H1 (cell line): ENCODE data around the gene TAF4. TPM values are rescaled to one million over a fixed set of nuclear protein-coding genes. Genes with fewer than 3 reads are reported as not detected.

Experiments
- CTCF ChIA-PET: fragments of 300-600 bp; sonication (Branson Sonifier 250); formaldehyde crosslinking; loops from one replicate; lab custom pipeline; 2021; ENCODE audit not compliant: partially characterized antibody; lab: Charles Lee
- POLR2A ChIA-PET: fragments of 300-600 bp; sonication (Branson Sonifier 250); formaldehyde crosslinking; loops from one replicate; lab custom pipeline; 2021; ENCODE audit warnings: inconsistent platforms; ENCODE audit not compliant: partially characterized antibody; lab: Charles Lee
- DNase-seq, 2 experiments: peaks; one replicate each; pipeline versions ENCODE4 v3.0.0 to v3.0.0-alpha.2; 2010 to 2022; ENCODE audit warnings: low spot score in 2 of 2, low read depth in 1 of 2, mixed read lengths in 1 of 2
- FAIRE-seq: peaks from 2 replicates; lab custom pipeline; 2011; peaks lifted over from hg19 to GRCh38; lab: Jason Lieb, UNC
- H2AFZ ChIP-seq: 2 replicates; pipeline ENCODE4 v1.8.1; 2012; ENCODE audit warnings: low read length, inconsistent platforms
- H2AK5ac ChIP-seq: 2 replicates; pipeline ENCODE4 v1.6.1; 2013; ENCODE audit warnings: low read depth, low read length
- H2BK120ac ChIP-seq: replicated peaks from 2 replicates; pipeline ENCODE3; 2013; ENCODE audit warnings: low read depth, low read length, inconsistent platforms
- H2BK12ac ChIP-seq: 2 replicates; pipeline ENCODE4 v1.6.1; 2013; ENCODE audit warnings: low read depth, low read length
- H2BK15ac ChIP-seq: 2 replicates; pipeline ENCODE4 v1.6.1; 2013; ENCODE audit warnings: low read length
- H2BK20ac ChIP-seq: 2 replicates; pipeline ENCODE4 v1.6.1; 2013; ENCODE audit warnings: low read length
- H2BK5ac ChIP-seq: 2 replicates; pipeline ENCODE4 v1.6.1; 2013; ENCODE audit warnings: low read depth, low read length
- H3K14ac ChIP-seq: 2 replicates; pipeline ENCODE4 v1.6.1; 2013; ENCODE audit warnings: inconsistent platforms; ENCODE audit not compliant: insufficient read length
- H3K18ac ChIP-seq: 2 replicates; pipeline ENCODE4 v1.6.1; 2013; ENCODE audit warnings: low read length; ENCODE audit errors: extremely low read depth
- H3K23ac ChIP-seq: 2 replicates; pipeline ENCODE4 v1.6.1; 2013; ENCODE audit warnings: inconsistent platforms; ENCODE audit not compliant: insufficient read length
- H3K23me2 ChIP-seq: 2 replicates; pipeline ENCODE4 v1.6.1; 2013; ENCODE audit warnings: low read depth, low read length
- H3K27ac ChIP-seq: 2 replicates; pipeline ENCODE4 v1.6.1; 2011; ENCODE audit warnings: low read depth, low read length, inconsistent platforms
- H3K27me3 ChIP-seq, 4 experiments: replicated peaks in 1 of 4; 1 replicate in 1 of 4; 2 replicates in 3 of 4; pipeline versions ENCODE4 v1.6.1 to v1.8.1; 2011 to 2013; ENCODE audit warnings: low read length in 3 of 4, mild to moderate bottlenecking in 3 of 4, inconsistent platforms in 2 of 4, mixed read lengths in 2 of 4, moderate library complexity in 1 of 4; ENCODE audit not compliant: control insufficient read depth in 3 of 4, insufficient read depth in 3 of 4; ENCODE audit errors: extremely low read depth in 1 of 4
- H3K36me3 ChIP-seq, 4 experiments: 2 replicates each; pipeline versions ENCODE4 v1.6.1 to v1.8.1; 2011 to 2013; ENCODE audit warnings: mild to moderate bottlenecking in 4 of 4, low read length in 3 of 4, moderate library complexity in 2 of 4, control low read depth in 1 of 4, inconsistent platforms in 1 of 4; ENCODE audit not compliant: insufficient read depth in 4 of 4, control insufficient read depth in 2 of 4
- H3K4ac ChIP-seq: replicated peaks from 2 replicates; pipeline ENCODE3; 2013; ENCODE audit warnings: low read length, low read depth, mixed read lengths, inconsistent platforms; ENCODE audit not compliant: insufficient read length
- H3K4me1 ChIP-seq, 4 experiments: replicated peaks in 1 of 4; 1 replicate in 1 of 4; 2 replicates in 3 of 4; pipeline versions ENCODE4 v1.6.1 to v1.8.1; 2011 to 2013; ENCODE audit warnings: low read length in 3 of 4, inconsistent platforms in 2 of 4, mixed read lengths in 1 of 4; ENCODE audit not compliant: insufficient read depth in 4 of 4, control insufficient read depth in 3 of 4
- H3K4me2 ChIP-seq, 2 experiments: 2 replicates each; pipeline versions ENCODE4 v1.6.1 to v1.8.1; 2011 to 2013; ENCODE audit warnings: low read depth in 2 of 2, low read length in 2 of 2, control low read depth in 1 of 2, inconsistent platforms in 1 of 2, mild to moderate bottlenecking in 1 of 2; ENCODE audit not compliant: insufficient read depth in 1 of 2
- H3K4me3 ChIP-seq, 4 experiments: fragments of 200-600, 300-600 bp in 1 of 4; sonication (generic), shearing (Covaris generic), sonication (Bioruptor Twin) in 1 of 4; 2 replicates each; pipeline versions ENCODE4 v1.5.1 to v1.8.1; 2011 to 2016; ENCODE audit warnings: low read length in 4 of 4, low read depth in 3 of 4, control low read depth in 2 of 4, inconsistent platforms in 2 of 4, mild to moderate bottlenecking in 2 of 4, mixed read lengths in 1 of 4, moderate library complexity in 1 of 4; ENCODE audit not compliant: insufficient read depth in 2 of 4; ENCODE audit errors: extremely low read depth in 1 of 4
- H3K56ac ChIP-seq: replicated peaks from 2 replicates; pipeline ENCODE3; 2013; ENCODE audit warnings: low read depth, mild to moderate bottlenecking, mixed read lengths, low read length, inconsistent platforms; ENCODE audit not compliant: insufficient read length
- H3K79me1 ChIP-seq: 2 replicates; pipeline ENCODE4 v1.6.1; 2013; ENCODE audit warnings: low read depth, low read length, control low read depth
- H3K79me2 ChIP-seq, 2 experiments: 2 replicates each; pipeline versions ENCODE4 v1.6.1 to v1.8.1; 2012 to 2013; ENCODE audit warnings: low read length in 2 of 2, mild to moderate bottlenecking in 2 of 2, inconsistent platforms in 1 of 2; ENCODE audit not compliant: insufficient read depth in 2 of 2, control insufficient read depth in 1 of 2
- H3K9ac ChIP-seq, 4 experiments: replicated peaks in 1 of 4; 1 replicate in 1 of 4; 2 replicates in 3 of 4; pipeline versions ENCODE4 v1.6.1 to v1.8.1; 2011 to 2013; ENCODE audit warnings: low read depth in 3 of 4, low read length in 3 of 4, control low read depth in 2 of 4, mild to moderate bottlenecking in 2 of 4, moderate library complexity in 2 of 4, inconsistent platforms in 1 of 4; ENCODE audit errors: extremely low read depth in 1 of 4
- H3K9me3 ChIP-seq, 2 experiments: 2 replicates each; pipeline versions ENCODE4 v1.6.1 to v1.8.1; 2012 to 2013; ENCODE audit warnings: mild to moderate bottlenecking in 2 of 2, moderate library complexity in 2 of 2, control low read depth in 1 of 2, inconsistent platforms in 1 of 2, low read depth in 1 of 2, low read length in 1 of 2, mixed read lengths in 1 of 2; ENCODE audit not compliant: insufficient read depth in 2 of 2
- H4K20me1 ChIP-seq, 2 experiments: replicated peaks in 1 of 2; 2 replicates each; pipeline versions ENCODE3 to v1.8.1; 2011 to 2013; ENCODE audit warnings: inconsistent platforms in 2 of 2, low read length in 2 of 2, mild to moderate bottlenecking in 1 of 2; ENCODE audit not compliant: insufficient read depth in 2 of 2, control insufficient read depth in 1 of 2
- H4K5ac ChIP-seq: 2 replicates; pipeline ENCODE4 v1.6.1; 2013; ENCODE audit warnings: low read length, low read depth, mixed read lengths, inconsistent platforms; ENCODE audit not compliant: insufficient read length
- H4K8ac ChIP-seq: 2 replicates; pipeline ENCODE4 v1.8.0; 2013; ENCODE audit warnings: mild to moderate bottlenecking, moderate library complexity, low read length, inconsistent platforms; ENCODE audit not compliant: insufficient read depth; ENCODE audit errors: extremely low read depth
- H4K91ac ChIP-seq: replicated peaks from 2 replicates; pipeline ENCODE3; 2013; ENCODE audit warnings: low read length, mixed read lengths, inconsistent platforms; ENCODE audit not compliant: insufficient read length
- HDAC2 ChIP-seq, 2 experiments: fragments of 300-600 bp in 1 of 2; sonication (generic) in 1 of 2; IDR thresholded peaks; 2 replicates each; pipeline ENCODE4 v1.6.1; 2011 to 2012; ENCODE audit warnings: low read depth in 2 of 2, low read length in 2 of 2, mild to moderate bottlenecking in 2 of 2, moderate library complexity in 2 of 2, borderline replicate concordance in 1 of 2, inconsistent platforms in 1 of 2
- RXRA ChIP-seq: IDR thresholded peaks from 2 replicates; pipeline ENCODE4 v1.6.1; 2011; ENCODE audit warnings: low read depth, mild to moderate bottlenecking, low read length, moderate library complexity; ENCODE audit not compliant: insufficient read depth
- WGBS, 2 experiments: shearing (Covaris generic) in 1 of 2; methylation state at CpG; one replicate each; pipeline versions ENCODE4 v1.1.6 to v1.1.7; 2013 to 2015; ENCODE audit warnings: low lambda C conversion rate in 2 of 2, mixed read lengths in 2 of 2, inconsistent platforms in 1 of 2, low coverage in 1 of 2, missing lambda C conversion rate in 1 of 2; ENCODE audit not compliant: insufficient replicate concordance in 2 of 2, insufficient coverage in 1 of 2, insufficient read length in 1 of 2; ENCODE audit errors: extremely low coverage in 1 of 2, missing lambda C conversion rate in 1 of 2; 5-methylcytosine and 5-hydroxymethylcytosine counted together
- polyA plus RNA-seq, 7 experiments: library from polyadenylated mRNA; depleted of rRNA in 3 of 7; stranded (reverse) in 5 of 7; unstranded in 2 of 7; fragments of >200 nt in 5 of 7; fragments of 200-250 nt in 2 of 7; gene quantifications; 1 replicate in 5 of 7; 2 replicates in 1 of 7; 4 replicates in 1 of 7; pipeline versions ENCODE4 v1.2.1 to v1.2.3, GENCODE V29; 2011 to 2013; ENCODE audit warnings: missing spikeins in 2 of 7, mixed read lengths in 2 of 7
- total RNA-seq: library from RNA; stranded (reverse); fragmentation: NEBNext Ultra II Directional; extraction: Animal tissue kit (Norgen Biotek cat#: 25700); gene quantifications from 2 replicates; pipeline ENCODE4 v1.2.1, GENCODE V29; 2021

TAF4 gene
- total and polyA plus RNA-seq, 2 of the 8 experiments (the other 6 are each of a cell fraction or from before 2014, with no cell fraction given): 16.0 to 30.1 TPM

DNA sequence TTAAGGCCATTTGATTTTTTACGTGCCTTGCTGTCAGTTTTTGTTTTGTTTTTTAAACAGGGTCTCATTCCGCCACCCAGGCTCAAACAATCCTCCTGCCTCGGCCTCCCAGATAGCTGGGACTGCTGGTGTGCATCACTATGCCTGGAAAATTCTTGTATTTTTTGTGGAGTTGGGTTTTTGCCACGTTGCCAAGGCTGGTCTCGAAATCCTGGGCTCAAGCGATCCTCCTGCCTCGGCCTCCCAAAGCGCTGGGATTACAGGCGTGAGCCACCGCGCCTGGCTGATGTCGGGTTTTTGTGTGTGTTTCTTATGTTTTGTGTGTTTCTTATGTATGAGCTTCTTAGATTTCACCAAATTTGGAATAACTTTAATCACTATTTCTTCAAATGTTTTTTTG, 104.8 kb downstream of the TAF4 start:
- Histone ChIP-seq H3K27ac (no peak overlapping the region), H4K20me1 (no peaks in the 10 kb centered on the region), H3K27me3 (no peaks in the 10 kb centered on the region; a peak in 2 of 7 replicates), H3K4ac (no peak overlapping the region), H2BK120ac (no peak overlapping the region), H2AFZ (no peak overlapping the region), H3K79me1 (no peaks in the 10 kb centered on the region), H3K23me2 (no peaks in the 10 kb centered on the region; the same call in 1 of the 2 replicates), H2BK5ac (no peak overlapping the region), H4K8ac (no peak overlapping the region), H3K4me1 (peaks cover 0 to 11% (median 3%) of the 10 kb centered on the region in 4 experiments; a peak in 5 of 7 replicates), H3K23ac (no peak overlapping the region), H2BK12ac (no peak overlapping the region), H3K4me3 (no peak overlapping the region), H4K5ac (no peak overlapping the region), H3K36me3 (no peaks in the 10 kb centered on the region), H3K14ac (no peak overlapping the region), H3K9ac (no peak overlapping the region), H2BK20ac (no peak overlapping the region), H3K18ac (no peak overlapping the region), H2BK15ac (no peak overlapping the region), H3K56ac (no peak overlapping the region), H2AK5ac (no peak overlapping the region), H4K91ac (no peak overlapping the region), H3K4me2 (no peak overlapping the region), H3K79me2 (no peaks in the 10 kb centered on the region), H3K9me3 (no peaks in the 10 kb centered on the region)
- TF ChIP-seq RXRA (no peak), HDAC2 (IDR thresholded peaks at IDR 0.05; ENCODE audit: borderline replicate concordance in 1 of 2, low read depth in 2 of 2, low read length in 2 of 2) (no peak)
- CTCF ChIA-PET: no interaction called here
- WGBS, 2 experiments: 93% methylated on average over 12 of the region's 12 CpGs; no CpG with 5 or more reads in 1 of the 2 experiments
- DNase-seq: no peak
- FAIRE-seq: no peak
- POLR2A ChIA-PET: no interaction called here
